GM18873 (cell line): ENCODE measurements around the gene BRI3.

ENCODE experiments used
- ATAC-seq: cut with Tn5 transposase; IDR thresholded peaks from one replicate; pipeline ENCODE4 v1.9.1; 2021; ENCODE audit warnings: mild to moderate bottlenecking, moderate library complexity, moderate number of reproducible peaks; ENCODE audit not compliant: unreplicated experiment, low FRiP score

The BRI3 gene

DNA sequence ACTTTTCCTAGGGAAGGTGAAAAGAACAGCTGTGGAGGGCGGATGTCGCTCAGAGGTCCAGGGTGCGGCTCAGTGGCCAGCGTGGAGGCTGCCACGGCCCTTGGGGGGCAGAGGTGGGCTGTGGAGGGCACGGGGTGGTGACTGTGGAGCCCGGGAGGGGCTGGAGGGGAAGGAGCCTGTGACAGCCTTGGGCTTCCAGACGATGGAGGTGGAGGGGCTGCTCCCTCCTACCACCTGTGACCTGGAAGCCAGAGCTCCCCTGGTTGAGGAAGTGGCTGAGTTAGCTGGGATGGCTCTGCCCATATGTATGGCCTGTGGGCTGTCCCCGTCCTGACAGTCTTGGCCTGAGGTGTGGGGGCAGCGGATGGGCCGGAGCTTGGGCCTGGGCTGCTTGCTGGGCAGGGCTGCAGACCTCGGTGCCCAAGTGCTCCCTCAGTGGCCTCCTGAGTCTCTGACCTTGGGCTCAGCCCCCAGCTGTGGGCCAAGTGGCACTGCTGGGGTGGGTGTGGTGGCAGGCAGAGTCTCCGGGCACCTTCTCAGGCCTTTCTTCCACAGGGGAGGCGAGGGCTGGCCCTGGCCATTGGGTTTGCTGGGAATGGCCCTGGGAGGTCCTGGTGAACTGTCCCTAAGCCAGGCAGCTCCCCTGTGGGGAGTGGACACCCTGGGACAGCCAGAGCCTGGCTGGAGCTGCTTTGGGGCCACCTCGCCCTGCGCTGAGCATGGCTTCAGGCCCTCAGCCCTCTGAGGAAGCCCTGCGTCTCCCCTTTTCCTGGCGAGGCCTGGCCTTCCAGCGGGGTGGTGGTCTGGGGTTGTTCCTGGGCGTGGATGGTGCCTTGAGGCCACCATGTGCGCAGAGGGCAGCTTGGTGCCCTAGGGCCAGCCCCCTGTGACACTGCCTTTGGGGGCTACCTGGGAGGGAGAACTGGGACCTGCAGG is 3.9 kb downstream of the BRI3 start:
- ATAC-seq, result no peak

DNA sequence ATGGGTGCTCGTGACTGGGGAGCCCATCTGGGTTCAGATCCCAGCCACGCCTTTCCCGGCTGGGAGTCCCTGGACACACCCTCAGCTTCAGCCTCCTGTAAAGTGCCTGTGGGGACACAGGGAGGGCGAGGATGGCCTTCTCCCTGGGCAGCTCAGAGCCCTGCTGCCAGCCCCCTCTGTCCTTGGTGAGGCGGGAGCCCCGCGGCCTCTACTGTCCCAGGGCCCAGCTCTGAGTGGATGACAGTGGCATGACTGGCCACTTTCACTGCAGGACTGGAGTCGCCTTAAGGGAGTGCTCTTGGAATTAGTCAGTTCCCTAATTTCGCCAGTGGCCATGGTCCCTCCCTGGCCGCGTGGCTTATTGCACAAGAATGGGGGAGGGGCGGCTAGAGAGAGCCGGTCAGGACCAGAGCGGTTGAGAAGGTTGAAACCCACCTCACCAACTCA is 4.6 kb downstream of the BRI3 start:
- no peak for ATAC-seq

DNA sequence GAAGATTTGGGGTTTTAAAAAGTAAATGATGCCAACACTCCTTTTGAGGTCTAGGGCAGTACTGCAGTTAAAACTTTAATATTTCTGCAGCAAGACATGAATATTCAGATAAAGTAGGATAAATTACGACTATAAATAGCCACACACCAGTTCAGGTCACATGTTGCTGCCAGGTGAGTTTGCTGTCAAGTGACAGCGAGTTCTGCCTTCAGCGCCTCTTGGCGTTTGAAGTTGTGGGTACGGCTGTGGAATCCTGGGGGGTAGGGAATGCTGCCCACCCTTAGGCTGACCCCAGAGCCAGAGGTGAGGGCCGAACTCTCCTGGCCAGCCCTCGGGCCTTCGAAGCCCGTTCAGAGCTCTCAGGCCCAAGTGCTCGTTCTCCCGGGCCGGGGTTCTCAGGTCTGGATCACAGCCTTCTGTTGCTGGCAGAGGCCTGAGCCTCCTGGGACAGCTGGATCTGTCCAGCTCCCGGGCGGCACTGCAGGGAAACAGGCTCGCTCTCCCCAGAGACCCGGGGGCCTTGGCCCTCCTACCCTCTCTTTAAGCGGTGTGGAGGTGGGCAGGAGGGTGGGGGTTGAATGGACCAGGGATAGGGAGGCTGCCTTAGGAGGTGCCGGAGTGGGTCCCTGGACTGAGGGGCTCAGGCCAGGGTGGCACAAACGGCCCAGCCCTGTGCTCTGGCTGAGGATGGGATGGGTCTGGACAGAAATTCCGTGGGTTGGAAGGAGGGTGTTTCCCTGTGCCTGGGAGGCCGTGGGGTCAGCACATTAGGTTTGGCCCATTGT is 5.4 kb downstream of the BRI3 start:
- no peak for ATAC-seq

DNA sequence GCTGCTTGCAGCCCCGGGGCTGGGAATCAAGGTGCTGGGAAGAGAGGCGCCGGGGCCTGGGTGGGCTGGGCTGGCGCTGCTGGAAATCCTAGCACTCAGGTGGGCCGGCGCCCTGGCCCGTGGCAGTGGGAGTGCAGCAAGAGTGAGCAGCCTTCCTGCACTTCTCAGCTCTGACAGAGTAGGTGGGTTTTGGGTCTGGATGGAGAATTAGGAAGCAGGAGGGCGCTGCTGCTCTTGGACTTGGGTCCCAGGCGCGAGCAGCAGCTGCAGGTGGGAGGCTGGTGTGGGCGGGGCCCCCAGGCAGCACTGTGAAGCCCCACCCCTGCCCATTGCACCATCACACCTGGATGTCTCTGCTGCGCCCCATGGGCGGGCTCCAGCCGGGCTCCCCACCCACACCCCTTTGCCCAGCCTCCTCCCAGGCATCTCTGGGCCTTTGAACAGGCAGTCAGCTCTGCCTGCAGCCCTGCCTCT is 6.0 kb downstream of the BRI3 start:
- no peak for ATAC-seq

DNA sequence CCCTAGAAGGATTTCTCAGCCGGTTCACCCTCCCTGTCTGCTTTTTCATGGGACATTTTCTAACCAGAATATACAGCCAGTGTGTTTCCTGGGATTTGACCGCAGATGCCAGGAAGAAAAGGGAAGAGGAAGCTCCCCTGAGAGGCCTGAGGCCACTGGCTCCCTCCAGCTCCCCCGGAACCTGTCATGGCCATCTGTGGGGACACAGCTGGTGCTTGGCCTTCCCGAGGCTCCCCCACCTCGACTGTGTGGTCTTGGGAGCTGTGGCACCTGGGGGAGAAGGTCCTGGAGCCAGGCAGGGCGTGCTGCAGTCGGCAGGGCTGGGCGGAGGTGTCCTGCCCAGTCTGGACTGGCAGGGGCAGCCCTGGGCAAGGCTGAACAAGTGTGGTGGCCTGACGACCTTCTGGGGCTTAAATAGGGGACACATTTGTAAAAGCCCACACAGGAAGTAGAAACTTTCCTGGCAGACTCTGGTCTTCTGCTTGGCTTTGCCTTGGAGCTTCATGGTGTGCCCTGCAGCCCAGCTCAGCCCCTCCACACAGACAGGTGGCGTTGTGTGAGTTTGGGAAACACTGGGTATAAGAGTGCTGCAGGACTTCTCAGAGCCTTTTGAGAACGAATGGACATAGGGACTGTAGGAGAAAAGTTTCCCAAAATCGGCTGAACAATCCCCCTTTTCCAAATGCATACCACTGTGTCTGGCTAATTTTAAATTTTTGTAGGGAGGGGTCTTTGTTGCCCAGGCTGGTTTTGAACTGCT is 6.8 kb downstream of the BRI3 start:
- ATAC-seq, result no peak

DNA sequence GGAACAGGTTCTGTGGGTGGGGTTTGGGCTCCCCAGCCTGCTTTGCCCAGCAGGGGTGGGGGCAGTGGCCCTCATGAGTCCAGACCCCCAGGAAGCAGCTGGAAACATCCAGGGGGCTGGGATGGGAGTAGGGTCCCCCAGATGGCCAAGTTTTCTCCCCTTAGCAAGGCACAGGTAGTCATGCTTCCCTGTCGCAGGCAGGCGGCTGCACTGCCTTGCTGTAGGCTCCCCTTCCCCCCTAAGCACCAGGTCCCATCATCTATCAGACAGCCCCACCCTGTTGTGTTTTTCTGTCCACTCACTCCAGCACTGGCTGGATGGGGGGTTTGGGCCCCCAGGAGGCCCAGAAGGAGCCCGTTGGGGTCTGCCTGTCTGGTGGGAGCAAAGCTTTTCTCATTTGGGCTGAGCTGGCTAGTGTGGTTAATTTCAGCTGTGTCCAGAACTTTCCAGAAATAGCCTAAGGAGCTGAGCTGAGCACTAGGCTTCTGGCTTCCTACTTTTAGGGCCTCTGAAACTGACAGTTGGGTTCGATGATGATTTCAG is 7.9 kb downstream of the BRI3 start:
- ATAC-seq, result no peak

DNA sequence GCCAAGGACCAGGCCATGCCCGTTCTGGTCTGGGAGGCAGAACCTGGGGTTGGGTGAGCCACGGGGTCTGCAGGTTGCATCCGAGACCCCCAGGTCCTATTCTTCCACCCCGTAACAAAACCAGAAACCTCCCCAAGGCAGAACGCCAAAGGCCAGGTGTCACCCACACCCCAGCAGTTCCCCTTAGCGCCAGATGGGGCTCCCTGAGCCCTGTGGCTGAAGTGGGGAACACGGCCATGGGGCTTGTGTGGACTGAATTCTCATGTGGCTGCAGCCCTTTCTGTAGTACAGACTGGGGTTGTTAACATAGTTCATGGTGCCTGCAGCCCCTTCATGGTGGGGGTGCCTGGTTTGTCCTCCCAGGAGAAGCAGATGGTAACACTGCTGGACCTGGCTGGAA is 10.2 kb downstream of the BRI3 start:
- ATAC-seq, result no peak

DNA sequence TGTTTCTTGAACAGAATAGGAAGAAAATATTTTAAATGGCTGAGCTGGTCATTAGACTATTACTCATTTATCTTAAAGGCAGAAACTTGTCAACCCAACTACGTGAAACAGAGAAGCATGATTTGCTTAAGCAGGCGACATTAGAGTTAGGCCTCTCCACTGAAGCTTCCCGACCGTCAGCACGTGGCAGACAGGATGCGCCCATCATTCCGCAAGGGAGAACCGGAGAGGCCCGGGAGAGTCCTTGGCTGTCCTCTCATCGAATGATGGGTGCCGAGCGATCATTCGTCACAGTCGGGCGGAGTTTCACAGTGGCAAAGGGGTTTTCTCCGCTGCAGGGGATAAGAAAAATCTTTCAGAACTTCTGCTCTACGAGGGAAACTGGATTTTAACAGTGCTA is 11.8 kb downstream of the BRI3 start:
- ATAC-seq, result no peak

DNA sequence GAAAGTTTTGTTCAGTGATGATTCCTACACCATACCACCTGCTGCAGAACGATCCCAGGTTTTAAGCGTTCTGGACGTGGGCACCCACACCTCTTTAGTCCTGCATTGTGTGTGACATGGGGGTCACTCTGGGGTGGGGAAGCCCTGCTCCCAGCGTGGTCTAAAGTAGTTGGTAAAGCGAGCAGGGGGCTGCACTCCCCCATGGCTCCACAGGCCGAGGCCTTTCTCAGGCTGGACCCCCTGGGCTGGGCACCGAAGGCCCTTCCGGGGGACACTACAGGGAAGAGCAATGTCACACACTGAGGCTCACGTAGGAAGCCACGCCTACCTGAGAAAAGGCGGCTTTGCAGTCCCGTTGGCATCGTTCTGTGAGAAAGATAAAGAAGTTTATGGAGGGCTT is 12.3 kb downstream of the BRI3 start:
- ATAC-seq, result no peak

DNA sequence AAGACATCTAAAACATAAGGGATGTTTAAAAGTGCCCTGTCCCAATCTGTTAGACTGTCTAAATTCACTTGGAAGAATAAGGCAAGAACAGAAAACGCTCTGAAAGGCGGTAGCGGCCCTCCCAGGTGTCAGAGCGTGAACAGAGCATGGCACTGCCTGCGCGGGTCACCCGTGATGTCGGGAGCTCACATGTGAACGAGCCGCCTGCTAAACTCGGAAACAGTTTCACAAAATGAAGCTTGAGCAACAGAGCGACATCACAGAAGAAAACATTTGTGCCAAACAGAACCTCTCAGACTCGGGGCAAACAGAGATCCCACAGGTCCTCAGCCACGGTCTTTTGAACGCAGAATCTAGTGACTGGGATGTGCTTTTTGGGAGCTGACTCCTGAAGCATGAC is 12.8 kb downstream of the BRI3 start:
- ATAC-seq, result no peak

DNA sequence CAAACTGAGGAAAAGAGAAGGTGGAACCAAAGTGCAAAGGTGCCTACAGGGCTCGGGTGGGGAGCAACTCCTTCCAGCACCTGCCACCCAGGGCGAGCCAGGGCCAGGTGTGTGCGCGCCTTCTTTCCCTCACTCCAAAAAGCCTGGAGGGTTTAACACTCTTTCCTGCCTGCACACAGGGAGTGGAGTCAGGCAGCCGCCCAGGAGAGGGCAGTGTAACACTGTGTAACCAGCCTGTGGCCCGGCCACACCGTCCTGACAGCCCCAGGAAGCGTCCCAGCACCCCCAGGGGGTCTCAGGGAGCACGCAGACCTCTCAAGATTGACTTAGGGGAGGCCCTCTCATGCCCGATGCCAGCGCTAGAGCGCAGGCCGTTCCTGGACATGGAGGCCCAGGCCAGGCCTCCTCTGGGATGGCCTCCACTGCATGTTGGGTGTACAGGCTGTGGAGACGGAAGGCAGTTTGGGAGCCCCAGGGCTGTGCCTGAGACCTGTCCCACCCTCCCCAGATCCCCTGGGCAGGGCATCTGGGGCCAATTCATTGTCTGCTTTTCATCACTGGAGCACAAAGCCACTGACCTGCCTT is 13.4 kb downstream of the BRI3 start:
- ATAC-seq, result no peak

DNA sequence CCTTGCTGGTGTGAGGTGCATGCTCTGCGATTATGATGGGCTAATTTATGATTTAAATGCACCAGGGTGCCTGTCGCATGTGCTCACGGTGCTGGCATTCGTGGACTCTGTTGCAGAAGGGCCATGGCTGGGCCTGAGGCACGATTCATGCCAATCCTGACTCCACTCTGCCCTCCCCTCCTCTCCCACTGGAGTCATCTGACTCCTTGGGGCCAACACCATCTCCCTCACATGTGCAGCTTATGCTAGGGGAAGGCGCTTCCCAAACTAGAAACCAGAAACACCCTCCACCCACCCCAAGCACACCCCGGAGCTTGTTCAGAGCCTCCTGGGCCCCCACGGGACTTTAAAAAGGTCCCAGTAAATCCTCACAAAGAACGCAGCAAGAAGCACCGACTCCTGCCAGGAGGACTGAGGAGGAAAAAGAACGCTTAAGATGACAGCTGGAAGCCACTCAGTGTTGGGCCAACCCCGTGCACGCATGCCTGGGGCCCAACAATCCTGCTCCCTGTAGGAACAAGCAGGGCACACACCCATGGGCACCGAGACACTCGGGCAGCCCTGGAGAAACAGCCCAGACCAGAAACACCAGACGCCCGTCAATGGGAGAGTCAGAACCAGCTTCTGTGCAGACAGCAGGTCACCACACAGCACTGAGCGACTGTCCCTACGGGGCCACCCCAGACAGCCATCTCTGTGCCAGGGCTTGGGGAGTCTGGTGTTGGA is 14.1 kb downstream of the BRI3 start:
- no peak for ATAC-seq

DNA sequence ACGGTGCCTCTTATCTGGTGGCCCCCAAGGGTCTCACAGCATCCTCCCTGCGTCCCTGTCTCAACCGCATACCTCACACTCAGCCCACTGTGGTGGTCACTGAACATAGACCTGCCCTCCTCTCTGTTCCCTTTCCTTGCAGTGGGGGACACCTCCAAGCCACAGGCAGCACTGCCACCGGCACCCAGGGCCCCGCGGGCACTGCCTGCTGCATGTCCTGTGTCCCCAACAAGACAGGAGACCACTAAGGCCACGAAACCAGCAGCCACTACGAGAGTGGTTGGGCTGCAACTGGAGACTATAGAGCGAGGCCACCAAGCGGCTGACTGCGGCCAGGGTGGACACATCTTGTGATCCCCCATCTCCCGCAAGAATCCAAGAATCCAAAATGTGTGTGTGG is 15.3 kb downstream of the BRI3 start:
- ATAC-seq, result no peak

DNA sequence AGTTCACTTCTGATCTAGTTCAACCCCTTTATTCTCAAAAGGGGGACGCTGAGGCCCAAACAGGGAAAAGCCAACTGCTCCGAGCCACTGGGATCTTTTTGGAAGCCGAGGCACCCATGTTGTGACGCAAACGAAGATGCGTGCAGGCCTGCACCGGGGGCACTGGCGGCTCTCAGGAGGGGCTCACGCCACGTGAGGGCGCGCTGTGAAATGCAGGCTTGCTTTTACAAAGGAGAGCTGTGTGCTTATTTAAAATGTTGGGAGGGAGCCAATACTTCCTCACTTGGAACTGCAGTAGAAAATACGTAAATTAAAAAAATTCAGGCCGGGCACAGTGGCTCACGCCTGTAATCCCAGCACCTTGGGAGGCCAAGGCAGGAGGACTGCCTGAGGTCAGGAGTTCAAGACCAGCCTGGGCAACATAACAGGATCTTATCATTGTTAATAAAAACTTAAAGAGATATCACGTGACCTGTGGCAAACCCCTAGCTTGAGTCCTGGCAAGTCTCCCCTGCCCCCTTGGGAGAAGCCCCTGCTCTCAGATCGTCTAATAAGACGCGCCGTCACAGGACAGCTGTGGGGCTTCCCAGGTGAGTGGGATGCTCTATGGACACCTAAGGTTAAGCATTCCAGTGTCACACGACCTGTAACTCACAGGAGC is 16.3 kb downstream of the BRI3 start:
- ATAC-seq, result no peak

DNA sequence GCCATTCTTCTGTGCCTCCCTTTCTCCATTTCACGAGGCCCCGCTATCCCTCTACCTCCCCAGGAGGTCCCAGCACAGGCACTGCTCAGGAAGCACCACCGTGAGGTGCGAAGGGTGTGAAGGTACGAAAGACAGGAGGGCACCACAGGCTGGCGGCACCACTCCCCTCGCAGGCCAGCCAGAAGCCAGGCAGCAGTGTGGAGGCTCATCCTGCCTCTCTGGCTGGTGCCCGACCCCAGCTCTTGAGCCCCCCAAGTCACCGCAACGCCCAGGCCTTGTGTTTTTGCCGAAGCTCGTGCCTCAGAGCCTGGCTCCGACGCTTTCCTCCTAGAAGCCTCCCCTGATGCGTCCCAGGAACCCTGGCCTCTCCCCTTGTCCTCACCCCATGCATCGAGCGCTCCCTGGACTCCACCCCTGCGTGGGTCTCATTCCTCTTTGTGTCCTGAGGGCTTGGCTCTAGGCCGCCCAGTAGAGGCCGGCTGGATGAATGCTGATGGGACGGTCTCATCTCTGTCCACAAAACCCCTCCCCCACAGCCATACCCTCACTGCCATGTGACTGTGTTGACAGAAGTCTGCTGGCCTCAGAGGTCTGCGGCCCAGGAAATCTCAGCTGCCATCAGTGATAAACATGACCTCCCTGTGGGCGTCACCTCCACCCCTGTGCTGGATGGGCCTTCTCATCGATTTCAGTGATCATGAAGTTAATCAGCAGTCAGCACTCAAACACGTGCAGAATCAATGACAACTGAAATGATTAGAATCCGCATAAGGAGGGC is 19.3 kb downstream of the BRI3 start:
- no peak for ATAC-seq

DNA sequence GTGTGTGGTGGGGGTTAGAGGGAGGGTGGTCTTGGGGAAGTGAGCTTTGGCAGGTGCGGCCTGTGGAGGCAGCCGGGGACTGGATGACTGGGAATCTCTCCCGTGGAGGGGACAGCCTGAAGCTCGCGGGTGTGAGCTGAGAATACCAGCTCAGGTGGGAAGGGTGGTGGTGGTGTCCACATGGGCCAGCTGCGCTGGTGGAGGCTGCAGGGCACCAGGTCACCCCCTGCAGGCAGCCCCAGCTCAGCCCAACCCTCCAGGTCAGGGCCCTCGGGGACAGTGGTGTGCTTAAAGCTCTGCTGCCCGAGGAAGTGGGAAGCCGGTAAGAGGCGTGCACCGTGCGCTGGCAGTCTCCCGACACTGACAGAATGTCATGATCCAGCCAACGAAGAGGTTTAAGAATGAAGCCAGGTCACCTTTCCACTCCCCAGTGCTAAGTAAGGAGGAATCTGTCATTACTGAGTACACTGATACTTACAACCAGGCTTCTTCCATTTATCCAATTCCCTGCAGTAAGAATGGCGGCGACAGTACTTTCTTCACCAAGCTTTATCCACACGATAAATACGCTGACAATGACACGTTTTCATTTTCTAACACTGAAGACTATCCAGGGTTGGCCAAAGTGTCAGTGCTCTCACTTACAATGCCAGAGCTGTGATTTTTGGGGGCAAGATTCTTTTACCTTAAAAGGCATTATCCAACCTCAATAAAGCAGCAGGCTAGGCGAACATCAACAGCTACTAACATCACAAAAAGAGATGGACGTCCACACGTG is 20.4 kb downstream of the BRI3 start:
- ATAC-seq, result no peak

DNA sequence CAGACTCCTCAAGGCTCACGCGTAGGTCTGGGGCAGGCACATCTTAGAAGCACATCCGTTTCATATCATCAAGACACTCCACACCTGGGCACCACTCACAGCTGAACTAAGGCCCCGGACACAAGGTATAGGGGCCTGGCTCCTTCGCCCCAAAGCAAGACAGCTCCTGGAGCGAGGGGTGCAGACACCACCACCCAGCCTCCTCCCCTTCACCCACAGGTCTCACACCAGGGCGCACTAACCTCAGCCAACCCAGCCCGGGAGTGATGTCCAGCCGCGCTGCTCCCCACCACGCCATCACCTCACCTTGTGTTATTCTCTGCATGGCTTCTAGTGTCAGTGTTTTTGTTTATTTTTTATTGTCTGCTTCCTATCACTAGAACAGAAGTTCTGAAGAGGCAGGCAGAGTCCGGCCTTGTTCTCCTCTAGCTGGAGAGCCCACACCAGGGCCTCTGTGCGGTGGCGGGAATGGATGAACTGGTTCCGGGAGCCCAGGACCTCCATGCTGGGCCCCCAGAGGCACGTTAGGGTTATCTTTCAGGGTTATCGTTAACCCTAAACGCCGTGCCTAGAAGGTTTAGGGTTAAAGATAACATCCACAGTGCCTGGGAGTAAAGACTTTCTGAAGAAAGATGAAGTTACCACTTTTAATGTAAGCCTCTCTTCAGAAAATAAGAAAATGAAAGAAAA is 21.8 kb downstream of the BRI3 start:
- ATAC-seq, result no peak
